OCI-LY3 (cell line): ENCODE data around the gene SWT1.

ENCODE experiments used
- H2AFZ ChIP-seq: fragments of 200-600, 300-600 bp; shearing (Covaris generic); 2 replicates; pipeline ENCODE4 v1.6.0; 2014; ENCODE audit warnings: antibody characterized with exemption, low read depth, low read length
- H3K27ac ChIP-seq: fragments of 200-600, 300-600 bp; sonication (generic); 2 replicates; pipeline ENCODE4 v1.5.1; 2014; ENCODE audit warnings: mild to moderate bottlenecking, low read length, moderate library complexity, mixed read lengths
- H3K27me3 ChIP-seq: fragments of 200-600, 300-600 bp; sonication (generic); 2 replicates; pipeline ENCODE4 v1.6.1; 2014; ENCODE audit warnings: low read depth, low read length, mixed read lengths
- H3K36me3 ChIP-seq: fragments of 200-600, 300-600 bp; sonication (generic); replicated peaks from 2 replicates; pipeline ENCODE3; 2014; ENCODE audit warnings: low read depth, low read length, mixed read lengths
- H3K4me1 ChIP-seq: fragments of 300-600, 200-600 bp; sonication (generic); 2 replicates; pipeline ENCODE4 v1.6.1; 2014; ENCODE audit warnings: low read length, mixed read lengths
- H3K4me2 ChIP-seq: fragments of 200-600, 300-600 bp; sonication (generic); 2 replicates; pipeline ENCODE4 v1.6.1; 2014; ENCODE audit warnings: low read length, mixed read lengths
- H3K4me3 ChIP-seq: fragments of 300-600, 200-600 bp; sonication (generic); 2 replicates; pipeline ENCODE4 v1.5.1; 2014; ENCODE audit warnings: antibody characterized with exemption, mild to moderate bottlenecking, low read length, moderate library complexity
- H3K79me2 ChIP-seq: fragments of 300-600, 200-600 bp; shearing (Covaris generic); 2 replicates; pipeline ENCODE4 v1.6.1; 2014; ENCODE audit warnings: mild to moderate bottlenecking, low read length, mixed read lengths
- H3K9ac ChIP-seq: fragments of 300-600, 200-600 bp; shearing (Covaris generic); 2 replicates; pipeline ENCODE4 v1.6.0; 2014; ENCODE audit warnings: mild to moderate bottlenecking, low read length, moderate library complexity
- H3K9me3 ChIP-seq: fragments of 200-600, 300-600 bp; shearing (Covaris generic); 2 replicates; pipeline ENCODE4 v1.6.1; 2014; ENCODE audit warnings: low read length, mixed read lengths; ENCODE audit not compliant: insufficient read depth
- H4K20me1 ChIP-seq: fragments of 200-600, 300-600 bp; sonication (generic); 2 replicates; pipeline ENCODE4 v1.6.1; 2016; ENCODE audit warnings: low read length, mixed read lengths; ENCODE audit not compliant: insufficient read depth
- CTCF ChIP-seq: fragments of 200-600, 300-600 bp; sonication (generic); IDR thresholded peaks from 2 replicates; pipeline ENCODE4 v1.5.1; 2014; ENCODE audit warnings: antibody characterized with exemption, low read length, low read depth
- EZH2phosphoT487 ChIP-seq: fragments of 200-600 bp; shearing (Covaris generic); IDR thresholded peaks from 2 replicates; pipeline ENCODE4 v1.6.1; 2018; ENCODE audit warnings: antibody characterized with exemption, mixed run types, low read depth

Gene SWT1

GRCh38 chr1:185267301-185267700 is 110.3 kb downstream of the SWT1 start:
- no peak overlapping the region for H3K27ac ChIP-seq
- H3K27me3 ChIP-seq, result no peaks in the 10 kb centered on the region
- no peaks in the 10 kb centered on the region for H4K20me1 ChIP-seq
- H3K79me2 ChIP-seq, result no peaks in the 10 kb centered on the region
- H2AFZ ChIP-seq, result no peak overlapping the region
- TF ChIP-seq EZH2phosphoT487 (no peak), CTCF (no peak)
- H3K4me1 ChIP-seq, result no peaks in the 10 kb centered on the region
- no peak overlapping the region for H3K9ac ChIP-seq
- no peak overlapping the region for H3K4me2 ChIP-seq
- no peaks in the 10 kb centered on the region for H3K36me3 ChIP-seq
- no peaks in the 10 kb centered on the region for H3K9me3 ChIP-seq
- H3K4me3 ChIP-seq, result no peak overlapping the region

- Histone ChIP-seq H3K27ac (no peak overlapping the region), H3K4me2 (no peak overlapping the region), H3K4me3 (no peak overlapping the region), H2AFZ (no peak overlapping the region), H3K4me1 (no peaks in the 10 kb centered on the region), H3K79me2 (no peaks in the 10 kb centered on the region), H3K36me3 (no peaks in the 10 kb centered on the region), H3K9ac (no peak overlapping the region), H3K27me3 (no peaks in the 10 kb centered on the region), H3K9me3 (no peaks in the 10 kb centered on the region), H4K20me1 (no peaks in the 10 kb centered on the region)
- TF ChIP-seq EZH2phosphoT487 (no peak), CTCF (no peak)
Observed at GRCh38 chr1:185267701-185268100, 110.7 kb downstream of the SWT1 start.

GRCh38 chr1:185268352-185268751 is 111.4 kb downstream of the SWT1 start:
- no peak for TF ChIP-seq EZH2phosphoT487
- TF ChIP-seq CTCF, result no peak
- H4K20me1 ChIP-seq, result no peaks in the 10 kb centered on the region
- no peaks in the 10 kb centered on the region for H3K27me3 ChIP-seq
- no peaks in the 10 kb centered on the region for H3K79me2 ChIP-seq
- no peak overlapping the region for H3K4me2 ChIP-seq
- no peak overlapping the region for H3K27ac ChIP-seq
- no peak overlapping the region for H2AFZ ChIP-seq
- H3K9me3 ChIP-seq, result no peaks in the 10 kb centered on the region
- H3K4me1 ChIP-seq, result no peaks in the 10 kb centered on the region
- H3K4me3 ChIP-seq, result no peak overlapping the region
- no peaks in the 10 kb centered on the region for H3K36me3 ChIP-seq
- no peak overlapping the region for H3K9ac ChIP-seq

- no peak overlapping the region for H2AFZ ChIP-seq
- H3K4me1 ChIP-seq, result no peaks in the 10 kb centered on the region
- H3K9ac ChIP-seq, result no peak overlapping the region
- H4K20me1 ChIP-seq, result no peaks in the 10 kb centered on the region
- H3K4me2 ChIP-seq, result no peak overlapping the region
- no peak overlapping the region for H3K27ac ChIP-seq
- H3K79me2 ChIP-seq, result no peaks in the 10 kb centered on the region
- H3K4me3 ChIP-seq, result no peak overlapping the region
- TF ChIP-seq EZH2phosphoT487 (no peak), CTCF (no peak)
- no peaks in the 10 kb centered on the region for H3K36me3 ChIP-seq
- H3K27me3 ChIP-seq, result no peaks in the 10 kb centered on the region
- no peaks in the 10 kb centered on the region for H3K9me3 ChIP-seq
Observed at GRCh38 chr1:185271921-185272320, 115.0 kb downstream of the SWT1 start.
